NCI-H2227 (cell line): ENCODE data around the gene NDUFAF2.
"Not testable (repeated sequence)": the region's sequence is repeated elsewhere in the genome, so short reads cannot be mapped to it uniquely, and the experiment has no call there.

Experiments used
- DNase-seq: peaks from one replicate; lab custom pipeline; 2025; ENCODE audit not compliant: unreplicated experiment; lab: John Stamatoyannopoulos, UW

The NDUFAF2 gene

DNA sequence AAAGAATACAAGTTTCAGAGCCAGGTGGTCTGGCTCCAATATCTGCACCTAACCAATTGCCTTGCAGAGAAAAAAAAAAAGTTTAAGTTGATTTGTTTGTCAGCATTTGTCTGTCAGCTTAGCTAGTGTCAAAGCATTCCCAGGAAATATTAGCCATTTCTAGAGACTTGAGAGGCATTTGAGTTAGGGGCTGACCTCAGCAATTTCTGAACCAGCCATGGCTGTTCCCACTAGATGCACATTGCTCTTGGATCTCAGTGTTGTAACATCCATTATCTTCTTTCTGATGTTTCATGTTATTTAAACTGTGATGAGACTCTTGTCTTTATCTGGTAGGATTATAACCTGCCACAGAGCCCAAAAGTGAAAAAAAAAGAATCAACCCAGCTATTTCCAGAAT, 102.3 kb downstream of the NDUFAF2 start:
- no peak for DNase-seq

DNA sequence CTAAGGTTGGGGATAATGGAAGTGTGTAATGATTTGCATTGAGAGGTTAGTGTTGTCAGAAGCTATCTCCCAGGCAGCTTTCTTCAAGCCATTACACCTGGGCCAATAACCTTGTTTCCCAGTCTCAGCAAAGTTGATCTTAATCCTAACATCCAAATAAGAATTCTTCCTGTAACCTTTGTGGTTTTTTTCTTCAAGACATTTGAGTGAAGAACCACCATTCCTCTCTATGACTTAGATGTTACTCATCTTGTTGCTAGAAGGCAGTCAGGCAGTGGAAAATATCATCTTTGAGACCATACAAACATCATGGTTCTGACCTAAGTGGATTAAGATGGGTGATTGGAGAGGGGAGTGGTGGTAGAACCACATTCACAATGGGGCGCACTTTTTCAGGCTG, 103.5 kb downstream of the NDUFAF2 start:
- DNase-seq, result no peak

DNA sequence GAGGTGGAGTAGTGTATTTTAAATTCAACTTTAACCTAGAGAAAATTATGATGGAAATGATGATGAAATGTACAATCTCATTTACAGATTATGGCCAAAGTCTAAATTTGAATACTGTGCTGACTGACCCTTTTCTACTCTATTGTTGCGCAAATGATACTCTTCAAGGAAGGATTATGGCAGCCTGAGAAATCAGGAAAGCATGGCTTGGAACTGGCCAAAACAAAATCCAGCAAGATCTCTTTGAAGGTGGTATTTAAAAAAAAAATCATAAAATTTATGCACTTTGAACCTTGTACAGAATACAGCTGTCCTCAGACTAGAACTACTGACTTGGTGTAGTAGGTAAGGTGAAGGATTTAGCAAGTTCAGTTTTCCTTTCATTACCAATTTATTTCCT, 105.3 kb downstream of the NDUFAF2 start:
- DNase-seq, result no peak

DNA sequence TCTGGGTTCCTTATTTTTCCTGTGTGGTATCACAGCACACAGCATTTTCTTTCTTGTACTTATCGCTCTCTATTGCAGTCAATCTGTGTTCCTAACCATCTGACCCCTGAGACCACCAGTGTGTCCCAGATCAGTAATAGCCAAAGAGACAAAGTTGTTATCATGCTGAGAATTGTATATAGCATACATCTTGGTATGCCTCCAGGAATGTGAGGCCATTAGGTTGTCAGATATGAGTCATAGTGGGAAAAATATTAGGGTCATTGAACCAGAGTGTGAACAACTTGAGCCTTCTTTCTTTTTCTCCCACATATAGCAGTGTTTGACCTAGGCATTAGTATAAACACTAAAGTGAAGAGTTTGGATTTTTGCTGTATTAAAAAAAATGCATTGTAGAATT, 106.3 kb downstream of the NDUFAF2 start:
- no peak for DNase-seq

DNA sequence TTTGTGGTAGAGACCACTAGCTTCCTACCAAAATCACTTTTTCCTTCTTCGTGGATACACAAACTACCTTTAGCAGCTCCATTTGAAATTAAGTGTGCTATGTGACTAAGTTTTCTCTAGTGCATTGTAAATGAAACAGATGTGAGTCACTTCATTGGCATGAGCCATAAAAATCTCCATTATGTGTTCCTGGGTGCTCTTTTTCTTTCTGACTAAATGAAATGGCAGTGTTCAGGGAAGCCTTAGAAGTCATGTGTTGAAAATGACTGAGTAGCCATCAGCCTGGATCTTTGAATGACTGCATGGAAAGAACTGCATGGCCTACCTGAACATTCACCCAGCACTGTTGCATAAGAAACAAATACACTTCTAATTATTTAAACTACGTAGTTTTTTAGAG, 107.9 kb downstream of the NDUFAF2 start:
- DNase-seq, result no peak

DNA sequence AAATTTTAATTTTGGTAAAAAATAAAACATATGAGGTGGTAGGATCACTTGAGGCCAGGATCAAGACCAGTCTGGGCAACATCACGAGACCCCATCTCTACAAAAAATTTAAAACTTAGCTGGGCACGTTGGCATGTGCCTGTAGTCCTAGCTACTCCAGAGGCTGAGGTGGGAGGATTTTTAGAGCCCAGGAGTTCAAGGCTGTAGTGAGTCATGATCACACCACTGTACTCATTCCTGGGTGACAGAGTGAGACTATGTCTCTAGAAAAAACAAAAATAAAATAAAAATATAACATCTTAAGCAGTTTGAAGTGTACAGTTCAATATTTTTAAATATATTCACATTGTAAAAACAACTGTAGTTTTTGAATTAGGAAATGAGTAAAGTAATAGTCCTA, 108.9 kb downstream of the NDUFAF2 start:
- no peak for DNase-seq

DNA sequence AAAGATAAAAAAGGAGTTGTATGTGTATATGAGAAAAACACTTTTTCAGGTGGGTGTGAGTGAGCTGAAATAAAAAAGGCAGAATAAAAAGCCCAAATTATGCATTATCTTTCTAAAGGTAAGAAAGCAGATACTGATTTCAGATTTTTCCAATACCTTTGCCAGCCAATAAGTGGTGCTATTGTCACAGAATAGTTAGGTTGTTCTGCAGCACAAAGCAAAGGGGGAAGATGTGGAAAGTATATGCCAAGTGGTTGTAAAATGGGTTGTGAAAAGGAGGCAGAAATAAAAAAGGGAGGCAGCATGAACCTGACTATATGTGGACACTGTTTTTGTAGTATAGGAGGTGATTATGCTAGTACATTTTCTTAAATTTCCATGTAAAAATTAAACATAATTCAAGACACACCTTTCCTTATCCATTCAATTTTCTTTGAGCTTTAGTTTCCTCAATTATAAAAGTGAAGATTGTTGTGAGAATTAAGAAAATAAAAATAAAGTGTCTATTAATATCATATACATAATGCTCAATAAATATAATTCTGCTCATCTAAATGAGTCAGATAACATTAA, 110.5 kb downstream of the NDUFAF2 start:
- peak; percentile 37 for DNase-seq

DNA sequence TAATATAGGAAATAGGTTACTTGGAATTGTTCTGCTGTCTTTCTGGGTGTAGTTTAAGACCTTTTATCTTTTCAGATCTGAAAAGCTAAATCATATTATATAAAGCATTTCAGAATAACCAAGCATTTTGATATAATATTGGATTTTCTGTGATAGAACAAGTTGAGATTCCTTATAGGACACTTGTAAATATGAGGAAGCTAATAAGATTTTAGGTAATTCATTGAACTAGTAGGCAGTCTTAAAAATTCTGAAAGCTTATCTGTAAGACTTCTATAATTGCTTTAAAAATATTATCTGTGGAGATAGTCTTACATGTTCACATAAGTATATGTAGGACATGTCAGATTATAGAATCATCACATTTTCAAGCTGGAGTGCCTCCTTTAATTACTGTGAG, 114.5 kb downstream of the NDUFAF2 start:
- no peak for DNase-seq

DNA sequence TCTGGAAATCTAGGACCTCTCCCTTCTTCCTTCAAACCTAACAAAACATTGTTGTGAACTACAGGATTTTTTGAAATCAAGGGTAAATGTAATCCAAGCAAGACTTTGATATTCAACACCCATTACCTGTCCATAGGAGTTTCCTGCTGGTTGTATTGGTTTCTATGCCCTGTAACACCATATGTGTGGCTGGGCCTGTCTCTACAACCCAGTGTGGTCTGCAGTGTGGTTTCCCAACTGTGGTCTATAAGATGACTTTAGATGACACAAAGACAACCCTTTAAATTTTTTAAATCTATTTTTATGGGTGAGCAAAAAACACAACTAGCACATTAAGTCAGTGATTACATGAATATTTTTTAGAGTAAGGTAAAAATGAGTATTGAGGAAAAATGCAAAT, 124.1 kb downstream of the NDUFAF2 start:
- DNase-seq, result no peak

DNA sequence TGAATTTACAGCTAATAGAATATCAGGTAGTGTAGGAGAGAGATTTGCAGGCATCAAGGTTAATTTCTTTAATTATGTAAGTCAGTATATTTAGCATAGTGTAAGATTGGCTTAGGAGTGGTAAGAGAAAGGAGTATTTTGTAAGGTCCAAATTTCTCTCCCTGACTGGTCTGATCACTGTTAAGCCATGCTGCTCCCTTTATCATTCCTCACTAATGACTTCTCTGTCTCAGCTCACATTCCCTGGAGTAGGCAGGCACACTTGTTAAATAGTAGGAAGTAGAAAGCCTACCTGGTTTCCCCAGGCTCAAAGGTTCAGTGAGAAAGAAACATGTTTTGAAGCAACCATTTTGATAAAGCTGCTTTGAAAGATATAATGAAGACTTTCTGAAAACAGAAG, 126.5 kb downstream of the NDUFAF2 start:
- DNase-seq, result no peak

DNA sequence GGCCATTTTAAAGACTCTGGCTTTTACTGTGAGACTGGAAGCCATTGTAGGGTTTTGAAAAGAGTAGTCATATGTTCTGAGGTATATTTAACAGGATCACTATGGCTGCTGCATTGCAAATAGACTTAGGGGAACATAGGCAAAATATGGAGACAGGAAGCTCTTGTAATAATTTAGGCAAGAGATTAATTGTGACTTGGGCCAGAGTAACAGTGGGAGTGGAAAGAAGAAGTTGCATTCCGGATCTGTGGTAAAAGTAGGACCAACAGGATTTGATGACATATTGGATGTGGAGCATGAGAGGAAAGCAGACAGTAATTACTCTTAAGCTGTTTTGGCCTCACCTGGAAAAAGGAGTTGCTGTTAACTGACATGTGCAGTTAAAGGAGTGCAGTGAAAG, 131.6 kb downstream of the NDUFAF2 start:
- DNase-seq, result no peak

DNA sequence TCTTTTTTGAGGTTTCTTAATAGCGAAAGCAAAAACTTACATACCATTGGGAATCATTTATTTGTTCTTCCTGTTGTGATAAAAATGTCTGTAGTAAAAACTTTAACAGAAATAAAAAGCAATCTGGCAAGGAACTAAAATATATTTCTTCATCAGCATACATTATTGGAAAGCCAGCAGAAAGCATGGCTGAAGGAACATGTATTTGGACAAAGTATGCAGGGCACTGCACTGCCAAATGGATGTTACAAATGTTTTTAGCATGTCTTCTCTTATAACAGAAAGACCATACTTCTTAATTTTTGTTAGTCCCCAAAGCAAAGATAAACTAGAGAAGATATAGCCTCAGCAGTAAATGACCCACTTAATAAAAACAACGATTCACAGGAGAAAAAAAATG, 136.7 kb downstream of the NDUFAF2 start:
- no peak for DNase-seq

DNA sequence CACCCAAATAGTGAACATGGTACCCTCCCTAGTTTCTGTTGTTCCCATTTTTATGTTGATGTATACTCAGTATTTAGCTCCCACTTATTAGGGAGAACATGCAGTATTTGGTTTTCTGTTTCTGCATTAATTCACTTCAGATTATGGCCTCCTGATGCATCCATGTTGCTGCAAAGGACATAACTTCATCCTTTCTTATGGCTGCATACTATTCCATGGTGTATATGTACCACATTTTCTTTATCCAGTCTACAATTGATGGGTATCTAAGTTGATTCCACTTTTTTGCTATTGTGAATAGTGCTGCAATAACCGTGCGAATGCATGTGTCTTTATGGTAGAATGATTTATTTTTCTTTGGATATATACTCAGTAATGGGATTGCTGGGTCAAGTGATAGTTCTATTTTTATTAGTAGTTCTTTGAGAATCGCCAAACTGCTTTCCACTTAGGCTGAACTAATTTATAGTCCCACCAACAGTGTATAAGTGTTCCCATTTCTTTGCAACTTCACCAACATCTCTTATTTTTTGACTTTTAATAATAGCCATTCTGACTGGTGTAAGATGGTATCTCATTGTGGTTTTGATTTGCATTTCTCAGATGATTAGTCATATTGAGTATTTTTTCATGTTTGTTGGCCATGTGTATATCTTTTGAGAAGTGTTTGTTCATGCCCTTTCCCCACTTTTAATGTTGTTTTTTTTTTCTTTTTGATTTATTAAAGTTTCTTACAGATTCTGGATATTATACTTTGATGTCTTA, 137.7 kb downstream of the NDUFAF2 start:
- DNase-seq, result no peak

DNA sequence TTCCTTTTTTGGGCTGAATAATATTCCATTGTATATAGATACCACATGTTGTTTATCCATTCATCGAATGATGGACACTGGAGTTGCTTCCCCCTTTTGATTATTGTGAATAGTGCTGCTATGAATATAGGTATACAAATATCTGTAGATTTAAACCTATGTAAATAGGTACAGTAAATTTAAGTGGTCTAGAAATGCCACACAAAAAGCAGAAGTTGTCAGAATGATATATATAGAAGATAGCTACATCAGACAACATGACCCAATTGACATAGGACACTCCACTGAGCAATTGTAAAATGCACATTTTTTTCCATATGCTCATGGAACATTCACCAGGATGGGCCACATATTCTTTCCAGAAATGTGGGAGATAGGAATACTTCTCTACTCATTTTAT, 139.7 kb downstream of the NDUFAF2 start:
- DNase-seq, result no peak

DNA sequence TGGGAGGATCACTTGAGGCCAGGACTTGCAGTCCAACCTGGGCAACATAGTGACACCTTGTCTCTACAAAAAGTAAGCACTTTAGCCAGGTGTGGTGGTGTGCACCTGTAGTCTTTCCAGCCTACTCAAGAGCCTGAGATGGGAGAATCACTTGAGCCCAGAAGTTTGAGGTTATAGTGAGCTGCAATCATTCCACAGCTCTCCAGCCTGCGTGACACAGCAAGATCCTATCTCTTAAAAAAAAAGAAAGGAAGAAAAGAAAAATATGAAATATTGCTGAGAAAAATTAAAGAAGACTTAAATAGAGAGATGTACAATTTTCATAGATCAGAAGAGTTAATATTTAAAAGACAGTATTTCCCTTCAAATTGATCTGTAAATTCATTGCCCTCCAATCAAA, 140.9 kb downstream of the NDUFAF2 start:
- DNase-seq, result no peak

DNA sequence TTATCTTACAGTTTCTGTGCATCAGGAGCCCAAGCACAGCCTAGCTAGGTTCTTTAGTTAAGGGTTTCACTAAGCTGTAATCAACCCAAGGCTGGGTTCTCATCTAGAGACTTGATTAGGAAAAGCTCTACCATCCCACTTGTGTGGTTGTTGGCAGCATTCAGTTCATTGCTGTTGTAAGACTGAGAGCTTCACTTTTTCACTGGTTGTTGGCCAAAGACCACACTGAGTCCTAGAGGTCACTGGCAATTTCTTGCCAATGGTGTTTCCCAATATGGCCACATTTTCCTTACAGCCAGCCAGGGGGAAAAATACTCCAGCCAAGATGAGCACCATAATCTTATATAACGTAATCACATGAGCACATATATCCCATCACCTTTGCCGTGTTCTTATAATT, 142.9 kb downstream of the NDUFAF2 start:
- DNase-seq, result no peak

DNA sequence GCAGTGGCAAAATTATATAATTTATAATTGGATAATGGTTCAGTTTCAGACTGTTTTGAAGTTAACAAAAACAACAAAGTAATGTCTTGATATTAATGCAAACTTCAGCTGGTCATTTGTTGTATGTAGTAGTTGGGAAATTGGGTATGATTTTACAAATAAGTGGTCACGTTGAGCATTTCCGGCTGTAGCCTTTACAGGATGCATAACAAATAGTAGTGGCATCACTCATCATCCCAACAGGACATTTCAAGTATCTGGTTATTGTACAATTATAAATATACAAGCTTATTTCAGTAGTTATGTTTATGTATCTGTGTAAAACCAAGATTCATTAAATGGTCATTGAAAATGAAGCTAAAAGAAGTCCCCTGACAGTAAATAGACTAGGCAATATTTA, 144.3 kb downstream of the NDUFAF2 start:
- DNase-seq, result no peak

DNA sequence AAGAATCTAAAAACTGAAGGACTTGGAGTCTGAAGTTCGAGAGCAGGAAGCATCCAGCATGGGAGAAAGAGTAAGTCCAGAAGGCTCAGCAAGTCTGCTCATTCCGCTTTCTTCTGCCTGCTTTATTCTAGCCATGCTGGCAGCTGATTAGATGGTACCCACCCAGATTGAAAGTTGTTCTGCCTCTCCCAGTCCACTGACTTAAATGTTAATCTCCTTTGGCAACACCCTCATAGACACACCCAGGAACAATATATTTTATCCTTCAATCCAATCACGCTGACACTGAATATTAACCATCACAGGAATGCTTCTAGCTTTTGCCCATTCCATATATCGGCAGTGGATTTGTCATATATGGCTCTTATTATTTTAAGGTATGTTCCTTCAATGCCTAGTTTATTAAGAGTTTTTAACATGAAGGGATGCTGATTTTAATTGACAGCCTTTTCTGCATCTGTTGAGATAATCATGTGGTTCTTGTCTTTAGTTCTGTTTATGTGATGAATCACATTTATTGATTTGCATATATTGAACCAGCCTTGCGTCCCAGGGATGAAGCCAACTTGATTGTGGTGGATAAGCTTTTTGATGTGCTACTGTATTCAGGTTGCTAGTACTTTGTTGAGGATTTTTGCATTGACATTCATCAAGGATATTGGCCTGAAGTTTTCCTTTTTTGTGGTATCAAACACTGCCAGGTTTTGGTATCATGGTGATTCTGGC, 148.2 kb downstream of the NDUFAF2 start:
- not testable (repeated sequence) for DNase-seq

DNA sequence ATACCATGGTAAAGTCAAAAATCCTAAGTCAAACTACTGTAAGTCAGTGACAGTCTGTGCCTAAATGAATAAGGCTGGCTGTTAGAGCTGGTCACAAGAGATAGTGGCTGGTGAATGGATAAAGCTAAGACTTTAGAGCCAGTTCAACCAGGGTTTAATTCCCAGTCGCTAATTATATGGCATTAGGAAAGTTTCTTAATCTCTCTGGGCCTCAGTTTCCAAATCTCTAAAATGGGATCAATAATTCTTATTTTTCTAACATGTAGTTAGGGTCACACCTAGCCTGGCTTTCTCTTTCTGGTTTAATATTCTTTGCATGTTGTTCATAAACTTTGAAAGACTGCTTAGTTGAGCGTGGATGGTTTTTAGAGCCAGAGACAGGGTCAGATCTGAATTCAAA, 152.5 kb downstream of the NDUFAF2 start:
- DNase-seq, result no peak

DNA sequence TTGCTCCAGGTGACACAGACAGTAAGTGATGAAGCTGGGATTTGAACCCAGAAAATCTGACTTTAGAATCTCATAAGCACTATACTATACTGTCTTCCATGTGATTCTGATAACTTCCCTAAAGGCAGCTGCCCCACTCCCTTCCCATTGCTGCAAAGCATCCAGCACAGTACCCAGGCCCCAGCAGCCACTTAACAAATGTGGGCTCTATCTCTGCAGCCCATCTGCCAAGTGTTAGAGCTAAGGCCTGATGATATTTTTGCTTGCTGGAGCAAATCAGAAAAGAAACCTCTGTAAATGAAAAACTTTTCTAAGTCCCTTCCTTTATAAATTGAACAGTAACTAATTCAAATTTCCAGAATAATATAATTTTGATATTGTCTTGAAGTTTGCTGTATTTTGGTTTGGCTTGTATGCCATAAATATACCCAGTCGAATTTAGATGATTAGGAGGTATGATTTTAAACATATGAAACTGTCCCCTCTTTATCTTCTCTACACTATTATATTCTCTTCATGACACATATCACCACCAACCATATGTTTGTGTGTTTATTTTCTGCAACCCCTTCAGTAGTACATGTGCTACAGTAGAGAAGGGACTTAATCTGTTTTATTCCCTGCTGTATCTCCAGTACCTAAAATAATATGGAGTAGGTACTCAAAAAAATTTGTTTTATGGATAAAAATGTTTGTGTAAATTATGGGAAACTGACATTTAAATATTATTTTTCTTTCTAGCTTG, 153.4 kb downstream of the NDUFAF2 start:
- DNase-seq, result no peak

DNA sequence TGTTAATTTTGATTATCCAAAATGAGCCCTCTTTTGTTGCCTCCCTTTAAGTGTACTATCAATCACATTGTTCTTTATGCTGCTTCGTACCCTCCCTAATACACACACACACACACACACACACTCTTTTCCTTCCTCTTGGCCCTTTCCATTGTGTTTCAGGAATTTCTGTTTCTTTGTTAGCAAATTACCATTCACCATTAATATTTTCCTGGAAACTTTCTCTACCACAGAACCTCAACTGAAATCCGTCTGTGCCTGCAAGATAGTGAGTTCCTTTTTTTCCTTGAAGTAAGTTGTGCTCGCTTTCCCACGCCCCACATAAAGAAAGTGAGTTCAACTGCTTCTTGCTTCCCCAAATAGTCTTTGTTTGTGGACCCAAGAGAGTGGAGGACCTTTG, 155.4 kb downstream of the NDUFAF2 start:
- DNase-seq, result no peak

DNA sequence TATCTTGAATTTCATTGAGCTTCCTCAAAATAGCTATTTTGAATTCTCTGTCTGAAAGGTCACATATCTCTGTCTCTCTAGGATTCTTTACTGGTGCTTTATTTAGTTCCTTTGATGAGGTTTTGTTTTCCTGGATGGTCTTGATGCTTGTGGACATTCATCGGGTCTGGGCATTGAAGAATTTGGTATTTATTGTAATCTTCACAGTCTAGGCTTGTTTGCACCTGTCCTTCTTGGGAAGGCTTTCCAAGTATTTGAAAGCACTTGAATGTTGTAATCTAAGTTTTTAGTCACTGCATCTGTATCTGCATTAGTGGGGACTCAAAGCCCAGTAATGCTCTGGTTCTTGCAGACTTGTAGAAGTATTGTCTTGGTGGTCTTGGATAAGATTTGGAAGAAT, 169.4 kb downstream of the NDUFAF2 start:
- DNase-seq, result no peak
